ENCODE data around the gene DLGAP1. TPM values are rescaled to one million over a fixed set of nuclear protein-coding genes. Genes with fewer than 3 reads are reported as not detected.

Gene DLGAP1
- total RNA-seq, 2 experiments from 2014 or later: 0.31 to 0.36 TPM

GRCh38 chr18:4441098-4441497 is 14.0 kb downstream of the DLGAP1 start:
- no peaks in the 10 kb centered on the region for H3K4me1 Mint-ChIP-seq (ENCODE audit: low read depth)
- ChIA-PET CTCF (no interaction called here), POLR2A (no interaction called here)
- H3K27ac Mint-ChIP-seq: no peak overlapping the region
- Histone ChIP-seq H3K27me3 (ENCODE audit: control insufficient read depth in 1 of 2, insufficient read depth in 2 of 2, low read length in 2 of 2) (no peaks in the 10 kb centered on the region), H3K4me1 (ENCODE audit: insufficient read depth, low read length) (no peaks in the 10 kb centered on the region), H3K27ac (ENCODE audit: low read depth in 1 of 2, low read length in 2 of 2) (no peak overlapping the region), H3K4me3 (ENCODE audit: low read length) (no peak overlapping the region), H3K9me3 (ENCODE audit: control insufficient read depth in 1 of 2, insufficient read depth in 1 of 2, low read length in 2 of 2) (peaks cover 0 to 4% of the 10 kb centered on the region in 2 experiments), H3K36me3 (ENCODE audit: insufficient read depth, low read length) (no peaks in the 10 kb centered on the region)
- H3K9me3 Mint-ChIP-seq: peaks cover 6% of the 10 kb centered on the region
- ATAC-seq (ENCODE audit: poor library complexity) (no peak), DNase-seq (no peak)
- no peaks in the 10 kb centered on the region for H3K36me3 Mint-ChIP-seq (ENCODE audit: low read depth)
- H3K27me3 Mint-ChIP-seq: no peaks in the 10 kb centered on the region
- no peak for TF ChIP-seq CTCF (IDR thresholded peaks at IDR 0.05)
- H3K4me3 Mint-ChIP-seq: no peak overlapping the region
- intact Hi-C loops (cut with DNase I, micrococcal nuclease): no loop called here

- no peaks in the 10 kb centered on the region for H3K4me1 Mint-ChIP-seq (ENCODE audit: low read depth)
- H3K27me3 Mint-ChIP-seq: no peaks in the 10 kb centered on the region
- Histone ChIP-seq H3K4me1 (ENCODE audit: insufficient read depth, low read length) (no peaks in the 10 kb centered on the region), H3K36me3 (ENCODE audit: insufficient read depth, low read length) (no peaks in the 10 kb centered on the region), H3K27ac (ENCODE audit: low read depth in 1 of 2, low read length in 2 of 2) (no peak overlapping the region), H3K4me3 (ENCODE audit: low read length) (no peak overlapping the region), H3K27me3 (ENCODE audit: control insufficient read depth in 1 of 2, insufficient read depth in 2 of 2, low read length in 2 of 2) (no peaks in the 10 kb centered on the region), H3K9me3 (ENCODE audit: control insufficient read depth in 1 of 2, insufficient read depth in 1 of 2, low read length in 2 of 2) (peaks cover 0 to 4% of the 10 kb centered on the region in 2 experiments)
- no peak overlapping the region for H3K4me3 Mint-ChIP-seq
- no peak for ATAC-seq (ENCODE audit: poor library complexity)
- H3K36me3 Mint-ChIP-seq (ENCODE audit: low read depth): no peaks in the 10 kb centered on the region
- no peak for DNase-seq
- CTCF ChIA-PET: no interaction called here
- H3K9me3 Mint-ChIP-seq: peaks cover 6% of the 10 kb centered on the region
- POLR2A ChIA-PET: no interaction called here
- no peak for TF ChIP-seq CTCF (IDR thresholded peaks at IDR 0.05)
- intact Hi-C loops (cut with DNase I, micrococcal nuclease): no loop called here
- H3K27ac Mint-ChIP-seq: no peak overlapping the region
Measured at GRCh38 chr18:4438938-4439337, 16.2 kb downstream of the DLGAP1 start.

- intact Hi-C loops (cut with DNase I, micrococcal nuclease): no loop called here
- TF ChIP-seq CTCF (IDR thresholded peaks at IDR 0.05): no peak
- H3K27me3 ChIP-seq (ENCODE audit: control insufficient read depth in 1 of 2, insufficient read depth in 2 of 2, low read length in 2 of 2): no peaks in the 10 kb centered on the region
- peaks cover 7% of the 10 kb centered on the region for H3K9me3 Mint-ChIP-seq
- no peaks in the 10 kb centered on the region for H3K36me3 ChIP-seq (ENCODE audit: insufficient read depth, low read length)
- no peak for ATAC-seq (ENCODE audit: poor library complexity)
- no peaks in the 10 kb centered on the region for H3K4me1 Mint-ChIP-seq (ENCODE audit: low read depth)
- DNase-seq: no peak
- H3K27me3 Mint-ChIP-seq: no peaks in the 10 kb centered on the region
- no peak overlapping the region for H3K4me3 ChIP-seq (ENCODE audit: low read length)
- H3K27ac ChIP-seq (ENCODE audit: low read depth in 1 of 2, low read length in 2 of 2): no peak overlapping the region
- CTCF ChIA-PET: no interaction called here
- H3K4me3 Mint-ChIP-seq: no peak overlapping the region
- POLR2A ChIA-PET: no interaction called here
- H3K9me3 ChIP-seq (ENCODE audit: control insufficient read depth in 1 of 2, insufficient read depth in 1 of 2, low read length in 2 of 2): no peaks in the 10 kb centered on the region
- no peak overlapping the region for H3K27ac Mint-ChIP-seq
- no peaks in the 10 kb centered on the region for H3K36me3 Mint-ChIP-seq (ENCODE audit: low read depth)
- no peaks in the 10 kb centered on the region for H3K4me1 ChIP-seq (ENCODE audit: insufficient read depth, low read length)
Measured at GRCh38 chr18:4433717-4434116, 21.4 kb downstream of the DLGAP1 start.

All from CD4-positive, alpha-beta T cell (primary cell).